Fibroblast of pulmonary artery (primary cell): Measurements from ENCODE around the gene NEDD8.
"Not testable (repeated sequence)": the region's sequence is repeated elsewhere in the genome, so short reads cannot be mapped to it uniquely, and the experiment has no call there.

Experiments used
- DNase-seq: peaks from one replicate; pipeline ENCODE4 v3.0.0-alpha.2; 2010; ENCODE audit warnings: low read depth
- H3K4me3 ChIP-seq: replicated peaks from 2 replicates; pipeline ENCODE4 v1.5.1; 2011; ENCODE audit warnings: low read depth, mild to moderate bottlenecking, control low read depth, low read length, moderate library complexity
- CTCF ChIP-seq: IDR thresholded peaks from 2 replicates; pipeline ENCODE4 v1.5.1; 2011; ENCODE audit warnings: mild to moderate bottlenecking, control low read depth, low read length, inconsistent platforms; ENCODE audit errors: missing control alignments

NEDD8 gene

GRCh38 chr14:24249230-24250021 is 17.3 kb upstream of the NEDD8 start:
- TF ChIP-seq CTCF, result no peak
- DNase-seq, result no peak
- no peak overlapping the region for H3K4me3 ChIP-seq

- no peak for DNase-seq
- TF ChIP-seq CTCF, result no peak
These were observed 15.3 kb upstream of the NEDD8 start for GRCh38 chr14:24247422-24247821.

GRCh38 chr14:24246765-24247212 is 14.6 kb upstream of the NEDD8 start:
- H3K4me3 ChIP-seq, result no peak overlapping the region
- TF ChIP-seq CTCF, result no peak
- no peak for DNase-seq

More at GRCh38 chr14:24247422-24247821, 15.3 kb upstream of the NEDD8 start:
- no peak overlapping the region for H3K4me3 ChIP-seq

- not testable (repeated sequence) for DNase-seq, H3K4me3 ChIP-seq
These were observed 13.2 kb upstream of the NEDD8 start for GRCh38 chr14:24245350-24245749.

- TF ChIP-seq CTCF, result no peak
- peak overlapping the region; percentile 86 for H3K4me3 ChIP-seq
- no peak for DNase-seq
These were observed 11.2 kb upstream of the NEDD8 start for GRCh38 chr14:24243336-24243836.

GRCh38 chr14:24241829-24242443 is 9.8 kb upstream of the NEDD8 start:
- H3K4me3 ChIP-seq, result peak overlapping the region; percentile 86
- peak; percentile 37 for TF ChIP-seq CTCF
- DNase-seq, result peak; percentile 89

GRCh38 chr14:24240110-24240918 is 8.1 kb upstream of the NEDD8 start:
- no peak for TF ChIP-seq CTCF
- no peak overlapping the region for H3K4me3 ChIP-seq
- no peak for DNase-seq
